Right atrium auricular region (tissue), 2 donors: Measurements from ENCODE around the gene PLXDC2. TPM values are rescaled to one million over a fixed set of nuclear protein-coding genes. Genes with fewer than 3 reads are reported as not detected.
"Not testable (repeated sequence)": the region's sequence is repeated elsewhere in the genome, so short reads cannot be mapped to it uniquely, and the experiment has no call there.

Source experiments
- DNase-seq: peaks from one replicate; pipeline ENCODE4 v3.0.0-alpha.2; 2019; ENCODE audit warnings: low spot score
- H3K27ac ChIP-seq, 2 donors: fragments of 200-600 bp; sonication (generic); 1 replicate in 1 of 2; 2 replicates in 1 of 2; pipeline ENCODE4 v1.5.1; 2016 to 2019
- H3K27me3 ChIP-seq, 2 donors: fragments of 200-600 bp; sonication (generic); one replicate each; pipeline versions ENCODE4 v1.5.1 to v1.6.0; 2017 to 2019
- H3K36me3 ChIP-seq: fragments of 200-600 bp; sonication (generic); one replicate; pipeline ENCODE4 v1.5.1; 2016
- H3K4me1 ChIP-seq, 2 donors: fragments of 200-600 bp; sonication (generic); one replicate each; pipeline versions ENCODE4 v1.5.1 to v1.6.0; 2017 to 2019
- H3K4me3 ChIP-seq, 2 donors: fragments of 200-600 bp; sonication (generic); 1 replicate in 1 of 2; 2 replicates in 1 of 2; pipeline ENCODE4 v1.5.1; 2017 to 2019; ENCODE audit warnings: mild to moderate bottlenecking in 1 of 2, moderate library complexity in 1 of 2
- H3K9me3 ChIP-seq, 2 donors: fragments of 200-600 bp; sonication (generic); one replicate each; pipeline ENCODE4 v1.5.1; 2019
- total RNA-seq, 2 donors: library from RNA; depleted of rRNA; stranded (reverse); fragments of >200 nt; gene quantifications; one replicate each; pipeline ENCODE4 v1.1.0, GENCODE V29; 2016
- TF ChIP-seq, protein P1 (sequence below), 2 donors: fragments of 200-600 bp; sonication (generic); IDR thresholded peaks; one replicate each; pipeline ENCODE4 v1.5.1; 2019; ENCODE audit warnings: antibody characterized with exemption in 2 of 2

PLXDC2 gene
- total RNA-seq, 2 donors from 2014 or later = 24.0 to 43.6 TPM

DNA sequence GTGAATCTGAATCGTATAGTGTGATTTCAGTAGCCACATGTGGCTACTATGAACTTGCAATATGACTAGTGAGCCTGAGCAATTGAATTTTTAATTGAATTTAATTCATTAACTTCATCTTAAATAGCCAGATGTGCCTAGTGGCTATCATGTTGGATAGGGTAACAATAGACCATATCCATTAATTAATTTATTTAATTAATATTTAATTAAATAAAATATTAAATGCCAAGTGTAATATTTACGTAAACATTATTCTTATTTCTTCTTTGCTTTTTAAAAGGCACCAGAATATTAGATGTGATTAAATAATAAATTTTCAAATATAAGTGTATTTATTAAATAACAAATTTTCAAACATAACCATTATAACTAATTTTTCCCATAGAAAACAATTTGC is 354.4 kb downstream of the PLXDC2 start:
- H3K9me3 ChIP-seq = no peaks in the 10 kb centered on the region
- H3K36me3 ChIP-seq = no peaks in the 10 kb centered on the region
- no peak for DNase-seq
- H3K27ac ChIP-seq = no peak overlapping the region
- H3K4me3 ChIP-seq = no peak overlapping the region
- no peaks in the 10 kb centered on the region for H3K27me3 ChIP-seq
- TF ChIP-seq, protein P1, sequence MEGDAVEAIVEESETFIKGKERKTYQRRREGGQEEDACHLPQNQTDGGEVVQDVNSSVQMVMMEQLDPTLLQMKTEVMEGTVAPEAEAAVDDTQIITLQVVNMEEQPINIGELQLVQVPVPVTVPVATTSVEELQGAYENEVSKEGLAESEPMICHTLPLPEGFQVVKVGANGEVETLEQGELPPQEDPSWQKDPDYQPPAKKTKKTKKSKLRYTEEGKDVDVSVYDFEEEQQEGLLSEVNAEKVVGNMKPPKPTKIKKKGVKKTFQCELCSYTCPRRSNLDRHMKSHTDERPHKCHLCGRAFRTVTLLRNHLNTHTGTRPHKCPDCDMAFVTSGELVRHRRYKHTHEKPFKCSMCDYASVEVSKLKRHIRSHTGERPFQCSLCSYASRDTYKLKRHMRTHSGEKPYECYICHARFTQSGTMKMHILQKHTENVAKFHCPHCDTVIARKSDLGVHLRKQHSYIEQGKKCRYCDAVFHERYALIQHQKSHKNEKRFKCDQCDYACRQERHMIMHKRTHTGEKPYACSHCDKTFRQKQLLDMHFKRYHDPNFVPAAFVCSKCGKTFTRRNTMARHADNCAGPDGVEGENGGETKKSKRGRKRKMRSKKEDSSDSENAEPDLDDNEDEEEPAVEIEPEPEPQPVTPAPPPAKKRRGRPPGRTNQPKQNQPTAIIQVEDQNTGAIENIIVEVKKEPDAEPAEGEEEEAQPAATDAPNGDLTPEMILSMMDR (IDR thresholded peaks at IDR 0.05) = no peak
- H3K4me1 ChIP-seq = no peaks in the 10 kb centered on the region

DNA sequence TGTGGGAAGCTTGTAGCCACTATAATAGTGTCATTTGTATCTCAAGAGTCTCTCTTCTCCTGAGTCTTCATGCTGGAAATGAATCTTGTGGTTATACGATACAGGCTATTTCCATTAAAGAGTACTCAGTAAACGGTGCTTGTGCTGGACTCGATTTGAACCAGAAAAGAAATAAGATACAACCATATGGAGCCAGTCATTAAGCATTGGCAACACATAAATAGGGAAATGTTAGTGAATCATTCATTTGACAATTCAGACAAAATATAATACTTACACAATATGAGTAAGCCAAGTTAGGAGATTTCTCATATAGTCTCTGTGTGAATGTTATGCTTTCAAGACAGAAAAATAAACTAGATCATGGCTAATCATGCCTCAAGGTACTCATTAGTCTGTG is 356.8 kb downstream of the PLXDC2 start:
- DNase-seq = no peak
- TF ChIP-seq, protein P1 (IDR thresholded peaks at IDR 0.05) = no peak
- Histone ChIP-seq H3K4me3 (no peak overlapping the region), H3K36me3 (peaks cover 9% of the 10 kb centered on the region), H3K4me1 (no peaks in the 10 kb centered on the region), H3K27ac (no peak overlapping the region), H3K9me3 (no peaks in the 10 kb centered on the region), H3K27me3 (no peaks in the 10 kb centered on the region)

DNA sequence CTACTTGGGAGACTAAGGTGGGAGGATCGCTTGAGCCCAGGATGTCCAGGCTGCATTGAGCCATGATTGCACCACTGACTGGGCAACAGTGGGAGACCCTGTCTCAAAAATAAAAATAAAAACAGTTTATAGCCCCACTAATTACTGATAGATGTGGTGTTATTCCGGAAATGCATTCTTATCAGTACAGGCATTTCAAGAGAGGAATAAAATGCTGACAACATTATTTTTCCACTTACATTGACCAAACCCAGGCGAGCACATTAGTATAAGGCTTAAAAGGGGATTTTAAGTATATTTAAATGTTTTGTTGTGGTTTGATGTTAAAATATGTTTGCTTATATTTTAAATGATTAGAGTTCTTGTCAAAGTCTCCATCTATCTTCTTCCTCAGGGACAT is 359.5 kb downstream of the PLXDC2 start:
- no peak for DNase-seq
- peaks cover 9% of the 10 kb centered on the region for H3K36me3 ChIP-seq
- no peaks in the 10 kb centered on the region for H3K27me3 ChIP-seq
- H3K4me1 ChIP-seq = no peaks in the 10 kb centered on the region
- no peak overlapping the region for H3K27ac ChIP-seq
- no peaks in the 10 kb centered on the region for H3K9me3 ChIP-seq
- H3K4me3 ChIP-seq = no peak overlapping the region
- TF ChIP-seq, protein P1 (IDR thresholded peaks at IDR 0.05) = no peak

DNA sequence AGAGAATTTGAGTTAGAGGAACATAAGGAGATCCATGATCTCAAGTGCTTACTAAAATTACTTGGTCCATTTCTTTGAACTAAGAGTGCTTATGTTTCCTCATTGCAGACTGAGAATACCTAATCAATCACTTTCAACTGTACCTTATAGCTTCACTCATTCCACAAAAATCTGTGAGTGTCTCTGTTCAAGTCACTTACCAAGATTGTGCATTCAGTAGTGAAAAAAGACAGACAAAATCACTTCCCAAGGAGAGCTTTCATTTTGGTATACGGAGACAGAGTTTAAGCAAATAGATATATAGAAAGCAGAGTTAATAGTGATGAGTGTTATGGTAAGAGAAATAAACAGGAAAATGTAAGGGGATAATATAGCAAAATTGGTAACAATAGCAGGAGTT is 364.5 kb downstream of the PLXDC2 start:
- no peak overlapping the region for H3K4me3 ChIP-seq
- H3K36me3 ChIP-seq = peaks cover 9% of the 10 kb centered on the region
- no peaks in the 10 kb centered on the region for H3K9me3 ChIP-seq
- H3K4me1 ChIP-seq = no peaks in the 10 kb centered on the region
- H3K27me3 ChIP-seq = no peaks in the 10 kb centered on the region
- no peak for DNase-seq
- TF ChIP-seq, protein P1 (IDR thresholded peaks at IDR 0.05) = no peak
- H3K27ac ChIP-seq = no peak overlapping the region

DNA sequence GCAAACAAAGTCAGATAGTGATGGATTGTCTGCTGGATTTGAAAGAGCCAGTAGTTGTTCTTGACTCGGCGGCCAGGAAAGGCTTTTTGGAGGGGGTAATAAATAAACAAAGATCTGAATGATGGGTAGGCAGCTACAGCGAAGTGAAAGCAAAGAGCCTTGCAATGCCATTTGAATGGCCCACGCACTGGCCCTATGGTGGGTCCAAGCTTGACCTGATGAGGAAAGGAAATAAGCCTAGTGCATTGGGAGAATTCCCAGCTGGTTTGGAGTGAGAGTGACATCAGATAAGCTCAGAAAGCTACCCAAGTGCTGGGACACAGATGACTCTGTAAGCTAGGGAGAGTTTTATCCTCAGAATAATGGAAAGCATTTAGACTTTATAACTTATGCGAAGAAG is 365.2 kb downstream of the PLXDC2 start:
- no peak for DNase-seq
- no peaks in the 10 kb centered on the region for H3K4me1 ChIP-seq
- no peak overlapping the region for H3K27ac ChIP-seq
- TF ChIP-seq, protein P1 (IDR thresholded peaks at IDR 0.05) = no peak
- H3K4me3 ChIP-seq = no peak overlapping the region
- H3K27me3 ChIP-seq = no peaks in the 10 kb centered on the region
- no peaks in the 10 kb centered on the region for H3K9me3 ChIP-seq
- peaks cover 9% of the 10 kb centered on the region for H3K36me3 ChIP-seq

DNA sequence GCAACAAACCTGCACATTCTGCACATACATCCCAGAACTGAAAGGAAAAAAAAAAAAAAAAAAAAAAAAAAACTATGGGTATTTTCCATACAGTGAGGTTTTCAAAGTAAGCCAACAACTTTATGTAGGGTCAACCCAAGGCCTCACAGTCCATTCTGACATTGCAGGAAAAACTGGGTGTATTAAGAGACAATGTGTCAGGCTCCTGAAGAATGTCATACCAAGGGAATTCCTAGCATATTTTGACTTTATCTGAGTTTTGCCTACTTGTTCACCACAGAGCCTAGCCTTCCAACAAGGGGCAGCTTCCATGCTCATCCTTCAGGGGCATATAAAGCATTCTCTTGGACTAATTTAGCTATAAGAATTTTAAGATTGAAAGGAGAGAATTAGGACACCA is 368.9 kb downstream of the PLXDC2 start:
- Histone ChIP-seq H3K27me3 (no peaks in the 10 kb centered on the region), H3K4me1 (no peaks in the 10 kb centered on the region), H3K9me3 (no peaks in the 10 kb centered on the region), H3K4me3 (no peak overlapping the region), H3K27ac (no peak overlapping the region), H3K36me3 (no peaks in the 10 kb centered on the region)
- TF ChIP-seq, protein P1 (IDR thresholded peaks at IDR 0.05) = no peak
- no peak for DNase-seq

DNA sequence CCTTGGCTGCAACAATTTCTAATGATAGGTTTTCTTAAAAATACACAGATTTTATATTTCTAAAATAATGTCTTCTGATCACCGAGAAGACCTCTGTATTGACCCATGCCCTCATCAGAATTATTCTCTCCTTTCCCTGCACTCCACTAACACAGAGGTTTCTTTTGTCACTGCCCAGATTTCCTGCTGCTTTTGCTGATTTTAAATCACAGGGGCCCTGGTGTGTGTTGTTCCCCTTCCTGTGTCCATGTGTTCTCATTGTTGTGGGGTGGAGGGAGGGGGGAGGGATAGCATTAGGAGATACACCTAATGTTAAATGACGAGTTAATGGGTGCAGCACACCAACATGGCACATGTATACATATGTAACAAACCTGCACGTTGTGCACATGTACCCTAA is 375.2 kb downstream of the PLXDC2 start:
- H3K27ac ChIP-seq, H3K36me3 ChIP-seq, H3K4me1 ChIP-seq, H3K27me3 ChIP-seq, H3K9me3 ChIP-seq, DNase-seq, H3K4me3 ChIP-seq: not testable (repeated sequence)
